Rectal smooth muscle tissue (tissue), 1 donor: ENCODE results near the gene COBL.

Source experiments
- H3K27ac ChIP-seq: one replicate; pipeline ENCODE4 v1.7.0; 2013; ENCODE audit warnings: low read depth, low read length, inconsistent platforms
- H3K27me3 ChIP-seq: one replicate; pipeline ENCODE4 v1.7.0; 2013; ENCODE audit warnings: low read length; ENCODE audit not compliant: control insufficient read depth, insufficient read depth
- H3K36me3 ChIP-seq: one replicate; pipeline ENCODE4 v1.7.0; 2013; ENCODE audit warnings: low read length; ENCODE audit not compliant: control insufficient read depth, insufficient read depth
- H3K4me1 ChIP-seq: one replicate; pipeline ENCODE4 v1.7.0; 2013; ENCODE audit warnings: low read length; ENCODE audit not compliant: control insufficient read depth, insufficient read depth
- H3K4me3 ChIP-seq: one replicate; pipeline ENCODE4 v1.7.0; 2013; ENCODE audit warnings: low read length
- H3K9ac ChIP-seq: one replicate; pipeline ENCODE4 v1.7.0; 2013; ENCODE audit warnings: low read length

COBL gene

DNA sequence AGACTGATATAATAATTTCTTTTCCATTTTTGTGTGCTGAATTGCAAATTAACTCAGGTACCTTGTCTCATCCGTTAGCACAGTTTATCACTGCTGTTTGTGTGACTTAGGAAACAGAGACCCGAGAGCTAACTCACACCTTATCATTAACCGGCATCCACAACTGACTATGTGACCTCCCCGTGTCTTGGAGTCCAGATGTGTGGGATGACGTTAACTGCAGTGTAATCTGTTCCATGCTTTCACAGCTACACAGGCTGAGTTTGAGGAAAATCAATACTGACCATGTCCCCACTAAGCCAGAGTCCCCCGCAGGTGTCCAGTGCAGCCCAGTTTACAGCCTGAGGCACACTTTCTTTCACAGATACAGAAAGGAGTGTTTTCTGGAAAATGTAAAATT lies 154.7 kb downstream of the COBL start:
- peaks cover 2% of the 10 kb centered on the region for H3K4me1 ChIP-seq
- no peaks in the 10 kb centered on the region for H3K27me3 ChIP-seq
- H3K27ac ChIP-seq = no peak overlapping the region
- H3K36me3 ChIP-seq = no peaks in the 10 kb centered on the region
- H3K9ac ChIP-seq = no peak overlapping the region
- no peak overlapping the region for H3K4me3 ChIP-seq

DNA sequence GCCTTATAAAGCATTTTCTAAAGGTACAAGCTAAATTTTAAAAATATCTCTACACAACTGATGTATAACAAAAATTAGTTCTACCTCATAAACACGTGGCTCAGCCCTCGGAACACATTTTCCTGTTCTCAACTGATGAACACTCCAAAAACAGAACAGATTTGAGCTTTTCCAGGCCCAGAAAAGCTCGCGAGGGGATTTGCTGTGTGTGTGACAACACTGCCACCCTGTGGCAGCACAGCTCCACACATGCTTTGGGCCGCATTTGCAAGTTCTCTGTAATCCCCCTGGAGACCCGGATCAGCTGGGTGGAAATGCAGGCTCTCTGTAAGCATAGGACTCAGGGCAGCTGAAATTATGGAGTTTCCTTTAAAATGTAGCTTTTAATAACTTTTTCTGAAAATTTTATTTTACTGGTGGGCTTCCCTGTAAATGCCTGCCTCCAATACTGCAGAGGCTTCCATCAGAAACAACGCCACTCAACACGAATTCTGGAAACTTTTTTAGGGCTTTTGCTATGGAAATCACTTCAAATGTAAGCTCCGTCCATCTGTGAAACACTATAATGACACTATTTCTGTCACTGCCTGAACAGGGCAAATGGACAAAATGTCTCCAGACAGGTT lies 155.5 kb downstream of the COBL start:
- Histone ChIP-seq H3K4me1 (peaks cover 2% of the 10 kb centered on the region), H3K4me3 (no peak overlapping the region), H3K36me3 (no peaks in the 10 kb centered on the region), H3K27ac (no peak overlapping the region), H3K9ac (no peak overlapping the region), H3K27me3 (no peaks in the 10 kb centered on the region)

DNA sequence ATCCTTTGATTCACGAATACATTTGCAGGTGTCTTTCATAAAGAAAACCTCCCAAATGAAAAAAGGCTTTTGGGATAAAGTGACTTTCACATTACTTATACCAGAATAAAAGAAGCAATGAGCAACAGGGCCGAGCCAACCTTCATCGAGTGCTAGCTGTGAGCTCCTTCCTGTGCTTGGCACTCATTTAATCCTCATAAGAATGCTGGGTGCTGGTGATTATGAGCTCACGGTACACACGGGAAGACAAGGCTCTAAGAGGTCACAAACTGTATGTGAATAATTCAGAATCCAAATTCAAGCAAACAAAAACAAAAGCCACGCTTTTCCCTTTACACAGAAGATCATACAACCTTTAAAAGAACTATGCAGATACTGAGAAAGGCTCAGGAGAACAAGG lies 156.2 kb downstream of the COBL start:
- Histone ChIP-seq H3K27me3 (no peaks in the 10 kb centered on the region), H3K4me3 (no peak overlapping the region), H3K36me3 (no peaks in the 10 kb centered on the region), H3K27ac (no peak overlapping the region), H3K4me1 (peaks cover 2% of the 10 kb centered on the region), H3K9ac (no peak overlapping the region)

DNA sequence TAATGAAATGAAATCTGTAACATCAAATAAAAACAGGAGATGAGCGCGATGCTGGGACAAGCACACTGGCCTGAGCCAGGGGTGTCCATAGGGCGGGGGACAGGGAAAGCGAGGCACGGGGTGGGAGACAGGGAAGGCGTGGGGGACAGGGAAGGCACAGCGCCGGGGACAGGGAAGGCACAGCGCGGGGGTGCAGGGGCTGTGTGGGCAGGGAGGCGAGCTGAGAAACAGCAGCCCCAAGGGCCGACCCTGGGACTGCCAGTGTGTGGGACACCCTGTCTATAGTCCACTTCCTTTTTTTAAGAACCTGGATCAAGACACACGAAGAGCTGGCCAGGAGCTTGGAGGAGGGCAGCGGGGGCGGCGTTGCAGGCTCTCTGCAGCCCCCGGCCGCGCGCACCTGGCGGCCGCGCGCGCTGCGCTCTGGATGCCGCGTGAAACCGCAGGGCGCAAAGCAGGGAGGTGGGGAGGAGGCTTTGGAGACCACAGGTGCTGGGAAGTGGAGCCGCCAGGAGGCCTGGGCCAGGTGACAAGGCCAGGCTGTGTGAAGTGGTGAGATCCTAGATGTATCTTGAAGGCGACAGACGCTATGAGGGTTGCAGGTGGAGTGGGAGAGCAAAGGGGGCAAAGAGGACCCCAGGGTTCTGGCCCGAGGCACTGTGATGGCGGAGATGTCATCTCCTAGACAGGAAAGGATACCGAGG lies 157.7 kb downstream of the COBL start:
- Histone ChIP-seq H3K27ac (no peak overlapping the region), H3K36me3 (no peaks in the 10 kb centered on the region), H3K9ac (no peak overlapping the region), H3K4me3 (no peak overlapping the region), H3K27me3 (no peaks in the 10 kb centered on the region), H3K4me1 (peaks cover 2% of the 10 kb centered on the region)

- H3K36me3 ChIP-seq = no peaks in the 10 kb centered on the region
- no peak overlapping the region for H3K9ac ChIP-seq
- H3K27me3 ChIP-seq = no peaks in the 10 kb centered on the region
- H3K4me3 ChIP-seq = no peak overlapping the region
- H3K27ac ChIP-seq = no peak overlapping the region
- peaks cover 2% of the 10 kb centered on the region for H3K4me1 ChIP-seq
Observed at GRCh38 chr7:51158211-51158610, 158.4 kb downstream of the COBL start.

GRCh38 chr7:51154201-51154600 lies 162.4 kb downstream of the COBL start:
- Histone ChIP-seq H3K9ac (no peak overlapping the region), H3K4me1 (peaks cover 2% of the 10 kb centered on the region), H3K4me3 (no peak overlapping the region)

GRCh38 chr7:51152706-51153200 lies 163.9 kb downstream of the COBL start:
- Histone ChIP-seq H3K9ac (no peak overlapping the region), H3K27me3 (no peaks in the 10 kb centered on the region), H3K4me1 (peaks cover 2% of the 10 kb centered on the region), H3K27ac (no peak overlapping the region), H3K4me3 (no peak overlapping the region), H3K36me3 (no peaks in the 10 kb centered on the region)

More at GRCh38 chr7:51154201-51154600, 162.4 kb downstream of the COBL start:
- Histone ChIP-seq H3K27me3 (no peaks in the 10 kb centered on the region), H3K27ac (peak overlapping the region; percentile 2), H3K36me3 (no peaks in the 10 kb centered on the region)

DNA sequence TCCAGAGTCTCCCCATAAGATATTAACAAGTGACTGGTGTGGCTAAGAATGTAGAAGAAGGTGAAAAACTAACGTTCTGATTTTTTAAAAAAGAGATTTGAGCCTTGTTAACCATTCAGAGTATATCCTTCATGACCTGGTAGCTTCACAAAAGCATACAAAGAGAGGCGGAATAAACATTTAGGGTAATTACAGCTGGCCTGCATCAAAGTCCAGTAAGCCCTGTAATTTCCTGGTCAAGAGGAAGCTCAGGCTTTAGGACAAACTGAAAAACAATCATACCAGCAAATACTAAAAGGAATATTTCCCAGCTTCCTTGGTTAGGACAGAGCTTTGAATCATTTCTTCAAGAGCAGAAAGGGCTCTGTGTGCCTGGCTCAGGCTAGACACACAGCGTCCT lies 165.2 kb downstream of the COBL start:
- H3K27ac ChIP-seq = no peak overlapping the region
- H3K27me3 ChIP-seq = no peaks in the 10 kb centered on the region
- no peak overlapping the region for H3K9ac ChIP-seq
- H3K4me1 ChIP-seq = peaks cover 2% of the 10 kb centered on the region
- H3K4me3 ChIP-seq = no peak overlapping the region
- H3K36me3 ChIP-seq = no peaks in the 10 kb centered on the region

GRCh38 chr7:51150193-51150592 lies 166.4 kb downstream of the COBL start:
- no peaks in the 10 kb centered on the region for H3K27me3 ChIP-seq
- no peak overlapping the region for H3K4me3 ChIP-seq
- no peak overlapping the region for H3K27ac ChIP-seq
- H3K36me3 ChIP-seq = no peaks in the 10 kb centered on the region
- H3K9ac ChIP-seq = no peak overlapping the region
- peaks cover 2% of the 10 kb centered on the region for H3K4me1 ChIP-seq

DNA sequence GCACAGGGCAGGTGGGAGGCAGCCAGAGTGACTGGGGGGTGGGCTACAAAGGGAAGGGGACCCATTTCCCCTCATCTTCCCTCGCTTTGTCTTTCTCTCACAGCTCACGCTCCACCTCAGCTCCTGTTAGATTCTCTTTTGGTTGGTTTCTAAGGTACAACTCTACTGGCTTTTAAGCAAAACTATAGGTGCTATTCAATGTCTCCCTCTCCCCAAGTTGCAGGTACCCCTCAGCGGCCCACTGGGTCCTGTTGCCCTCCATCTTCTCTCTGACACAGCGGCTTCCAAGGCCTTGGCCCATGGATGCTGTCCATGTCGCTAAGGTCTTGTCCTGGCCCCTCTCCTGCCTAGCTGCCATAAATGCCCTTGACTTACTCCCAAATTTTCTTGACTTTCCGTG lies 168.4 kb downstream of the COBL start:
- no peak overlapping the region for H3K4me3 ChIP-seq
- H3K27ac ChIP-seq = no peak overlapping the region

DNA sequence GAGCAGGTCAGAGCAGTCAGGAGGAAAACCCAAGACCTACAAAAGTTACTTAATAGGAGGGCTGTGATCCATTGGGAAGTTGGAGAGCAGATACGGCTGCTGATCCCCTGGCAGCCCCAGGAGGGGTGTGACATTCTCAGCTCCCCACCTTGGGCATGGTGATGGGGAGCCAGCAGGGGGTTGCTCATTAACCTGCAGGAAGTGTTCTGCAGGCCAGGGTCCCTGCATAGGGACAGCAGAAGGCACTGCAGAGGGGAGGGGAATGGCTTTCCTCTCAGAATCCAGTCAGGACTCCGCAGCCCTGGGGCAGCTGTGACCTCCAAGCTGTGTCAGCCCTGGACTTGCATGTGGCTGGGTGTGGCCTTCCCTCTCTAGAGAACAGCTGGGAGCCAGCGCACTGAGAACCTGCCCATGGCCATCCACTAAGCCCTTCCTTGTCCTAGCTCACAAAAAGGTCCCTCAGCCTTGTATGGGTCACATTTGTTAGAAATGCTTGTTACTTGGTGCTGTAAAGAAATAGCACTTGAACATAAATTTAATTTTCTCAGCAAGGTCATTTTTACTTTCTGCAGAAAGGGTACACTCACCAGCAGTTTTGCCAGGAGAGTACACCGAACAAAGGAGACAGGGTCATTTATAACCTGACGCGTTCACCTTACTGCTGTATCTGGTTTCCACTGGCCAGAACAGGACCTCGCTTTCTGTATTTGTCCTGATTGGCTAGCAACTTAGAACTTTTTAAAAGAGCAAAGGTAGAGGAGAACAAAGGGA lies 169.6 kb downstream of the COBL start:
- H3K9ac ChIP-seq = no peak overlapping the region
- H3K27me3 ChIP-seq = no peaks in the 10 kb centered on the region
- H3K36me3 ChIP-seq = no peaks in the 10 kb centered on the region
- no peak overlapping the region for H3K4me3 ChIP-seq
- H3K27ac ChIP-seq = no peak overlapping the region
- peaks cover 2% of the 10 kb centered on the region for H3K4me1 ChIP-seq

More for the DNA sequence above, 168.4 kb downstream of the COBL start:
- H3K36me3 ChIP-seq = no peaks in the 10 kb centered on the region
- peaks cover 2% of the 10 kb centered on the region for H3K4me1 ChIP-seq
- H3K9ac ChIP-seq = no peak overlapping the region
- no peaks in the 10 kb centered on the region for H3K27me3 ChIP-seq

DNA sequence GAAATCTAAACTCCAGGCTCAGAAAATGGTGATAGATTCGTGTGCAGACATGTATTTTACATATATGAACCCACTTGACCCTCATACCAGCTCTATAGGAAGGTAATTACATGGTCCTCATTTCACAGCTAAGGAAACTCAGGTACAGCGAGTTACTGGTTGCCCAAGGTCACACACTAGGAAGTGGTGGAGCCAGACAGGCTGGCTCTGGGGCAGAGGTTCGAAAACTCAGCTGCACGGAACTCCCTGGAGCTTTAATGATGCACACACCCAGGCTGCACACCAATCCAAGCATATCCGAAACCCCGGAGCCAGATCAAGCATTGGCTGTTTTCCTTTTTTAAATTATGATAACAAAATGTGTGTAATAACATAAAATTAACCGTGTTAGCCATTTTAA lies 172.4 kb downstream of the COBL start:
- H3K4me1 ChIP-seq = no peaks in the 10 kb centered on the region
- H3K36me3 ChIP-seq = no peaks in the 10 kb centered on the region
- H3K27ac ChIP-seq = no peak overlapping the region
- H3K4me3 ChIP-seq = no peak overlapping the region
- no peaks in the 10 kb centered on the region for H3K27me3 ChIP-seq
- no peak overlapping the region for H3K9ac ChIP-seq
